Gastrocnemius medialis (tissue), 4 donors: ENCODE results near the gene STK11IP. TPM values are rescaled to one million over a fixed set of nuclear protein-coding genes. Genes with fewer than 3 reads are reported as not detected.
A peak's percentile ranks its signal among the peaks of the same experiment; 100 is the strongest.

Source experiments
- ATAC-seq, 2 donors: fragments of 150-250 bp; one replicate each; pipeline ENCODE4 v1.9.1; 2016
- DNase-seq, 2 donors: peaks; one replicate each; pipeline ENCODE4 v3.0.0-alpha.2; 2019
- H3K27ac ChIP-seq, 4 donors: fragments of 200-600 bp; sonication (generic); 1 replicate in 1 of 4; 2 replicates in 3 of 4; pipeline ENCODE4 v1.5.1; 2016 to 2018; ENCODE audit warnings: mild to moderate bottlenecking in 2 of 4, moderate library complexity in 1 of 4
- H3K27me3 ChIP-seq, 3 donors: fragments of 200-600 bp; sonication (generic) in 2 of 3; 1 replicate in 1 of 3; 2 replicates in 2 of 3; pipeline versions ENCODE4 v1.5.1 to v1.6.0; 2016 to 2019; ENCODE audit warnings: mild to moderate bottlenecking in 1 of 3, moderate library complexity in 1 of 3
- H3K36me3 ChIP-seq, 2 donors: fragments of 200-600 bp; sonication (generic) in 1 of 2; one replicate each; pipeline ENCODE4 v1.5.1; 2017 to 2018
- H3K4me1 ChIP-seq, 2 donors: fragments of 200-600 bp; sonication (generic) in 1 of 2; one replicate each; pipeline ENCODE4 v1.5.1; 2016 to 2017; ENCODE audit warnings: mild to moderate bottlenecking in 2 of 2
- H3K4me3 ChIP-seq, 4 donors: fragments of 200-600 bp; sonication (generic) in 3 of 4; 1 replicate in 1 of 4; 2 replicates in 3 of 4; pipeline ENCODE4 v1.5.1; 2016 to 2019; ENCODE audit warnings: mild to moderate bottlenecking in 2 of 4
- H3K9me3 ChIP-seq, 3 donors: fragments of 200-600 bp; sonication (generic) in 2 of 3; 1 replicate in 1 of 3; 2 replicates in 2 of 3; pipeline ENCODE4 v1.5.1; 2016 to 2019
- CTCF ChIP-seq, 5 experiments: fragments of 450-650 bp in 3 of 5; fragments of 200-600 bp in 2 of 5; sonication (generic) in 2 of 5; IDR thresholded peaks in 4 of 5; conservative IDR thresholded peaks in 1 of 5; 1 replicate in 4 of 5; 2 replicates in 1 of 5; pipeline ENCODE4 v1.5.1; 2016 to 2019; ENCODE audit warnings: antibody characterized with exemption in 5 of 5, mild to moderate bottlenecking in 3 of 5, moderate library complexity in 3 of 5
- POLR2A ChIP-seq, 2 donors: fragments of 450-650 bp; IDR thresholded peaks; one replicate each; pipeline ENCODE4 v1.6.1; 2017; ENCODE audit warnings: antibody characterized with exemption in 2 of 2, mild to moderate bottlenecking in 2 of 2, moderate library complexity in 2 of 2
- in situ Hi-C, 4 donors: fragments of 200-750 bp; cut with MboI; loops; one replicate each; pipeline versions ENCODE4 v1.15.0 to v1.8.0; 2017; ENCODE audit warnings: low sequenced_read_pairs in 4 of 4
- intact Hi-C: fragments of 100-400 bp; cut with DNase I; formaldehyde crosslinking; loops from one replicate; pipeline ENCODE4 v1.15.1; 2023; ENCODE audit warnings: low total_unique reads
- total RNA-seq, 4 donors: library from RNA; depleted of rRNA; stranded (reverse); fragments of >200 nt; gene quantifications; one replicate each; pipeline versions ENCODE4 v1.1.0 to v1.2.3, GENCODE V29; 2016

Gene STK11IP
- total RNA-seq, 4 donors from 2014 or later, result 5.4 to 7.5 (median 6.5) TPM

DNA sequence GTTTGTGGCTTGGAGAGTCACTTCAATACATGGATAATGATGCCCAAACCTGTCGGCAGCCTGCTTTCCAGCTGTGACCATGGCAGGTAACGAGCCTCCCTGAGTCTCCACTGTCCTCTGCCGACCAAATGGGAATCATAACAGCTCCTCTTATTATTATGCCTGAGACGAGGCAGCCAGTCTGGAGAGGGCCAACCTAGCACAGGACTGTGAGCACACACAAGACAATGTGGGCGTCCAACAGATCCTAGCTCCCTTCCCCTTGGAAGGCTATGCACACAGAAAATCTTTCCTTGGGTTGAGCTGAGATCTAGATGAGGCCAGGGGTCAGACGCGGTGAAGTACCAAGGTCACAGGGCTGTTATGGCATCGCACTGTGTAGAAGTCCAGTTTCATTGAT, 28.9 kb downstream of the STK11IP start:
- H3K4me1 ChIP-seq, result peaks cover 3 to 4% of the 10 kb centered on the region in 2 donors
- TF ChIP-seq CTCF (IDR thresholded peaks at IDR 0.05 in 4 of 5, conservative IDR thresholded peaks at IDR 0.05 in 1 of 5) (no peak), POLR2A (IDR thresholded peaks at IDR 0.05) (no peak)
- in situ Hi-C loops, result no loop called here
- no peaks in the 10 kb centered on the region for H3K36me3 ChIP-seq
- DNase-seq, result no peak
- intact Hi-C loops, result no loop called here
- no peak overlapping the region for H3K4me3 ChIP-seq
- no peak for ATAC-seq
- H3K9me3 ChIP-seq, result no peaks in the 10 kb centered on the region
- no peaks in the 10 kb centered on the region for H3K27me3 ChIP-seq
- no peak overlapping the region for H3K27ac ChIP-seq

- H3K4me3 ChIP-seq, result peak within 1 kb of the TSS; percentile 40 to 55 (median 49)
- H3K36me3 ChIP-seq, result no peaks in the 10 kb centered on the region
- ATAC-seq (peak; percentile 54 to 56), DNase-seq (no peak)
- H3K9me3 ChIP-seq, result no peaks in the 10 kb centered on the region
- TF ChIP-seq POLR2A (IDR thresholded peaks at IDR 0.05) (no peak), CTCF (IDR thresholded peaks at IDR 0.05 in 4 of 5, conservative IDR thresholded peaks at IDR 0.05 in 1 of 5) (no peak)
- in situ Hi-C loops (no loop called here), intact Hi-C loops (no loop called here)
- peaks cover 3 to 4% of the 10 kb centered on the region in 2 donors for H3K4me1 ChIP-seq
- H3K27ac ChIP-seq, result no peak within 1 kb of the TSS
- H3K27me3 ChIP-seq, result no peaks in the 10 kb centered on the region
Observed at GRCh38 chr2:219627103-219628100, 29.7 kb downstream of the STK11IP start, which contains the start of gene SLC4A3. TSS of gene SLC4A3 (plus strand) at chr2:219627630. CDS start at chr2:219627993, 363 bp downstream.

DNA sequence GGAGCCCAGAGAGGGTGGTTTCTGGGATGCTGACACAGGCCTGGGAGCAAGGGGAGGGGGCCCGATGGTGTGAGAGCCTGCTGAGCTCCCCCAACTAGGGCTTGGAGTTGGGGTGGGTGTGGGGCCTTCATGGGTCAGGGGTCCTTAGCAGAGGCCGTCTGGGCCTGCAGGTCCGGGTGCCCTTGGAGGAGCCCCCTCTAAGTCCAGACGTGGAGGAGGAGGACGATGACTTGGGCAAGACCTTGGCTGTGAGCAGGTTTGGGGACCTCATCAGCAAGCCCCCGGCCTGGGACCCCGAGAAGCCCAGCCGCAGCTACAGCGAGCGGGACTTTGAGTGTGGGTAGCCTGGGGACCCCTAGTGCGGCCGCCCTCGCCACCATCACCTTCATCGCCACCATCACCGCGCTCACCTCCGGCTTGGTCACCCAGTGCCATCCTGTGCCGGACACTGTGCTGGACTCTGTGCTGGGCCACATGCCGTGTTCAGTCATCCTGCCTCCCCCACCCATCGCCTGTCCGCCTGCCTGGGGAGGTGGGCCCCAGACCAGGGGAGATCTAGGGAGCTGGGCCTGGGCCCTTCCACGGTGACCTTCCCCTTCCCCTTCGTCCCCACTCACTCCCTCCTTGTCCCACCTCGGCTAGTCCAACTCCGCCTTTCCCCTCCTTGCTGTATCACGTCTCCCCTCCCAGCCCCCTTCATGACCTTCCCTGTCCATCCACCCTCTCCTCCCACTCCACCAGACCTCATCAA, 30.8 kb downstream of the STK11IP start:
- in situ Hi-C loops, result no loop called here
- intact Hi-C loops, result no loop called here
- peaks cover 3 to 4% of the 10 kb centered on the region in 2 donors for H3K4me1 ChIP-seq
- H3K9me3 ChIP-seq, result no peaks in the 10 kb centered on the region
- no peaks in the 10 kb centered on the region for H3K27me3 ChIP-seq
- H3K27ac ChIP-seq, result no peak overlapping the region
- DNase-seq (no peak), ATAC-seq (no peak)
- H3K4me3 ChIP-seq, result peak overlapping the region in 1 of 4 donors; percentile 44
- H3K36me3 ChIP-seq, result no peaks in the 10 kb centered on the region
- TF ChIP-seq POLR2A (IDR thresholded peaks at IDR 0.05), result no peak
- no peak for TF ChIP-seq CTCF (IDR thresholded peaks at IDR 0.05 in 4 of 5, conservative IDR thresholded peaks at IDR 0.05 in 1 of 5)

- Histone ChIP-seq H3K36me3 (no peaks in the 10 kb centered on the region), H3K27ac (no peak overlapping the region), H3K9me3 (no peaks in the 10 kb centered on the region), H3K27me3 (no peaks in the 10 kb centered on the region), H3K4me1 (peaks cover 3 to 4% of the 10 kb centered on the region in 2 donors), H3K4me3 (no peak overlapping the region)
- TF ChIP-seq POLR2A (IDR thresholded peaks at IDR 0.05) (no peak), CTCF (IDR thresholded peaks at IDR 0.05 in 4 of 5, conservative IDR thresholded peaks at IDR 0.05 in 1 of 5) (no peak)
- ATAC-seq (no peak), DNase-seq (no peak)
- in situ Hi-C loops, result no loop called here
- intact Hi-C loops, result no loop called here
Observed at GRCh38 chr2:219628986-219629901, 31.6 kb downstream of the STK11IP start.
